Activated T-cell treated with anti-CD3 and anti-CD28 coated beads for 48 hours (primary cell): ENCODE measurements around the gene ORMDL3.
"Not testable (repeated sequence)": the region's sequence is repeated elsewhere in the genome, so short reads cannot be mapped to it uniquely, and the experiment has no call there.

ENCODE experiments used
- DNase-seq: peaks from one replicate; pipeline ENCODE4 v3.0.0-alpha.2; 2020; ENCODE audit warnings: low read depth

The ORMDL3 gene

DNA sequence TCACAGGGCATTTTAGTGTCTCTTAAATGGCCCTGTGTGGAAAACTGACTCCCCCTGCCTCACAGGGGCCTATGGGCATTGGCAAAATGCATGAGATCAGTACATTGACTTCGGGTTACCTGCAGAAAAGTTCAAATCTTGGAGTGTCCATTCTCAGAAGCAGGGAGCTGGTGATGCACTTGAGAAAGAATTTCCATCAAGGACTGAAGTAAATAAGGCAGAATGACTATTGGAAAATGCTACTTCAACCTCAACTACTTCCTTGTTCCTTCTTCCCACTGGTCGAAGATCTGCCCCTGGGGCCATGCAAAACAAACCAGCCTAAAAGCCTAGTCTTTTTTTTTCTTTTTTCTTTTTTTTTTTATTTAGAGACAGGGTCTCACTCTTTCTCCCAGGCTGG is 21.6 kb upstream of the ORMDL3 start:
- DNase-seq: no peak

DNA sequence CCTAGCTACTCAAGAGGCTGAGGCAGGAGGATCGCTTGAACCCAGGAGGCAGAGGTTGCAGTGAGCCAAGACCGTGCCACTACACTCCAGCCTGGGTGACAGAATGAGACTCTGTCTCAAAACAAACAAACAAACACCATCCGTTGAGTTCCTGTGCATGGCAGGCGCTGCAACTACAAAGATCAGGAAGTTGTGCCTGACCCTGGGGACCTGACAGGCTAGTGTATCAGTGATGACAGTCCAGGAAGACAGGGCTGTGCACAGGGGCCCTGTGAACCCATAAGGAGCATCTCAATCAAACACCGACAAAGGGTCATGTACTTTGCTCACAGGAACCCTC is 21.1 kb upstream of the ORMDL3 start:
- not testable (repeated sequence) for DNase-seq

- DNase-seq: no peak
Measured at GRCh38 chr17:39946551-39947330, 19.3 kb upstream of the ORMDL3 start.

- DNase-seq: no peak
Measured at GRCh38 chr17:39944393-39944711, 17.0 kb upstream of the ORMDL3 start.

DNA sequence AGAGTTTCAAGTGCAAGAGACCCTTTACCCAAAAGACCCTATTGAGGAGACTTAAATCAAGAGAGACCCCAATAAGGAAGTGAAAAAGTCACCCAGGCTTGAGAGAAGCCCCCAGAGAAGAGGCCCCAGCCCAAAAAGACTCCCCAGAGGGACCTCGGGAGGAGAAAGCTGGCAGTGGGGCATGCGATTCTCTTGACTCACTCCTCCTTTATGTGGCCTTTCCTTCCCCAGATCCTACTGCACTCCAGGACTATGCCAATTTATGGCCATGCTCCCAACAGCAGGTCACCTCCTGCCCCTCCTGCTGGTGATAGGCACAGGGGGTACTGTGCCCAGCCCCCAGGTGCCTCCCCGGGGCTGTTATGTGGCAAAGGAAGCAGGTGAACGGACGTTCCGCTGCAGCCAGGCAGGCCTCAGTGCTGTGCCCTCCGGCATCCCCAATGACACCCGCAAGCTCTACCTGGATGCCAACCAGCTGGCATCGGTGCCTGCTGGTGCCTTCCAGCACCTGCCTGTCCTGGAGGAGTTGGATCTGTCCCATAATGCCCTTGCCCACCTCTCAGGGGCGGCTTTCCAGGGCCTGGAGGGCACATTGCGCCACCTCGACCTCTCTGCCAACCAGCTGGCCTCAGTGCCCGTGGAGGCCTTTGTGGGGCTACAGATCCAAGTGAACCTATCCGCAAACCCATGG is 16.4 kb upstream of the ORMDL3 start:
- DNase-seq: no peak

- peak; percentile 53 for DNase-seq
Measured at GRCh38 chr17:39939588-39940419, 12.4 kb upstream of the ORMDL3 start.

GRCh38 chr17:39939106-39939505 is 11.7 kb upstream of the ORMDL3 start:
- DNase-seq: no peak

DNA sequence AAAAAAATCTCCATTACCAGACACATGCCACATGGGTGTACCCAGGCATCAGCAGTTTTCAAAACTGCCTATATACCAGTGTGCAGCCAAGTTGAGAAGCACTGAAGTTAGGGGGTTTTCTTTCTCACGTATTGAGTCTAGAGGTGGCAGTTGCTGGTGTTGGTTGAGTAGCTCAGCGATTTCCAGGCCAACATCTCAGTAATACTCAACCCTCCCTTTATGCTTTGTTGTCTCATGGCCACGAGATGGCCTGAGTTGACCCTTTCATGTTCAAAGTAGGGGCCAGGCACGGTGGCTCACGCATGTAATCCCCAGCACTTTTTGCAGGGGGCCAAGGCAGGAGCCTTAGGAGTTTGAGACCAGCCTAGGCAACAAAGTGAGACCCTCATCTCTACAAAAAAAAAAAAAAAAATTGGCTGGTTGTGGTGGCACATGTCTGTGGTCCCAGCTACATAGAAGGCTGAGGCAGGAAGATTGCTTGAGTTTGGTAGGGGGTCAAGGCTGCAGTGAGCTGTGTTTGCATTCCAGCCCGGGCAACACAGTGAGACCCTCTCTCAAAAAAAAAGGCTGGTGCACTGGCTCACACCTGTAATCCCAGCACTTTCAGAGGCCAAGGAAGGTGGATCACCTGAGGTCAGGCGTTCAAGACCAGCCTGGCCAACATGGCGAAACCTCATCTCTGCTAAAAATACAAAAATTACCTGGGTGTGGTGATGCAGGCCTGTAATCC is 10.9 kb upstream of the ORMDL3 start:
- no peak for DNase-seq

GRCh38 chr17:39937447-39937846 is 10.0 kb upstream of the ORMDL3 start:
- DNase-seq: no peak

DNA sequence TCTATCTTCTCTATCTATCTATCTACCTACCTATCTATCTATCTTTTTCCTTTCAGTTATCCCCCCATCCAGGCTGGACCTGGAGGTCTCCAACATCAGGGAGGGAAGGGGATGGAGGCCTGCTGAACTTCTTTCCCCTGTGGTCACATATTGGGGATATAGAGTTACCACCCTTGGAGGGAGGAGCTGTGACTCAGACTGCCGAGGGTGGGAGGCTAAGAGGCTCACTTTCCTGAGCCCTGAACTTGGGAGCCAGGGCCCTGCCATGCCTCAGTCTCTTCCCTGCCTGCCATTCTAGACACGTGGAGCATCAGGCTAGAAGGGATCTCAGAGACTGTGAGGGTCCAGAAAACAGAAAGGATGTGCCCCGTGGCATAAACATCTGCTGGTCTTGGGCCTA is 8.5 kb upstream of the ORMDL3 start:
- DNase-seq: no peak

DNA sequence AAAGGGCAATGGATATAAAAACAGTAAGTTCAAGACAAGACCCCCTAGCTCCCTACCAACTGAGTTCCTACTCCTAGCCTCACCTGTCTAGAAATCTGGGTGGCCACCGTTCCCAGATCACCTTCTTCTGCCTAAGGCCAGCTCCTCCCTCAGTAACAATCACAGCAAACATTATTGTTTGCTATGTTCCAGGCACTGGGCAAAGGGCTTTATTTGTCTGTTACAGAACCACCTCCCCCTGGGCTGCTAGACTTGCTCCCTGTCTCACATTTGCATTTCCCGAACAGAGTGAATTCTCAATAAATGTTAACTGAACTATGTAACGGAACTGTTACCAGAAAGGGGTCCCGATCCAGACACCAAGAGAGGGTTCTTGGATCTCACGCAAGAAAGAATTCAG is 6.9 kb upstream of the ORMDL3 start:
- DNase-seq: no peak

GRCh38 chr17:39933912-39934311 is 6.5 kb upstream of the ORMDL3 start:
- no peak for DNase-seq

DNA sequence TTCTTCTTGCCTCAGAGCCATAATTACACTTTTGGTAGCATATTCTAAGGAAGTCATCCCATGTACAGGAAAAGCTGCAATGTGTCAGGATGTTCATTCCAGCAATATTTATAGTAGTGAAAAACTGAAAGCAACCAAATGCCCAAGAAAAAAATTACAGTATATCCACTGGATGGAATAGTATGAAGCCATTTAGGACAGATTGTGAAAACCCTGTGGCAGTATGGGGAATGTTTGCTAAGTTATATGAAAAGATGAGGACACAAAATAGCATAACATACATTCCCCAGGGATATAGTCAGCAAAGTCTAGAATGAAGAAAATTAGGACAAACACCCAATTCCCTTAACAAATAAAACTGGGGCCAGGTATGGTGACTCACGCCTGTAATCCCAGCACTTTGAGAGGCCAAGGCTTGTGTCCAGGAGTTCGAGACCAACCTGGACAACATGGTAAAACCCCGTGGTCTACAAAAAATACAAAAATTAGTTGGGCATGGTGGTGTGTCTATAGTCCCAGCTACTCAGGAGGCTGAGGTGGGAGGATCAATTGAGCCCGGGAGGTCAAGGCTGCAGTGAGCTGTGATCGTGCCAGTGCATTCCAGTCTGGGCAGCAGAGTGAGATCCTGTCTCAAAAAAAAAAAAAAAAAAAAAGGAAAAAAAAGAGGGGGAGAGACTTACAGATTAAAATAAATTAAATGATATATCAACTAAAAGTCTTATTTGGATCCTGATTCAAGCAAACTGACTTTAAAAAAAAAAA is 2.4 kb upstream of the ORMDL3 start:
- DNase-seq: no peak

DNA sequence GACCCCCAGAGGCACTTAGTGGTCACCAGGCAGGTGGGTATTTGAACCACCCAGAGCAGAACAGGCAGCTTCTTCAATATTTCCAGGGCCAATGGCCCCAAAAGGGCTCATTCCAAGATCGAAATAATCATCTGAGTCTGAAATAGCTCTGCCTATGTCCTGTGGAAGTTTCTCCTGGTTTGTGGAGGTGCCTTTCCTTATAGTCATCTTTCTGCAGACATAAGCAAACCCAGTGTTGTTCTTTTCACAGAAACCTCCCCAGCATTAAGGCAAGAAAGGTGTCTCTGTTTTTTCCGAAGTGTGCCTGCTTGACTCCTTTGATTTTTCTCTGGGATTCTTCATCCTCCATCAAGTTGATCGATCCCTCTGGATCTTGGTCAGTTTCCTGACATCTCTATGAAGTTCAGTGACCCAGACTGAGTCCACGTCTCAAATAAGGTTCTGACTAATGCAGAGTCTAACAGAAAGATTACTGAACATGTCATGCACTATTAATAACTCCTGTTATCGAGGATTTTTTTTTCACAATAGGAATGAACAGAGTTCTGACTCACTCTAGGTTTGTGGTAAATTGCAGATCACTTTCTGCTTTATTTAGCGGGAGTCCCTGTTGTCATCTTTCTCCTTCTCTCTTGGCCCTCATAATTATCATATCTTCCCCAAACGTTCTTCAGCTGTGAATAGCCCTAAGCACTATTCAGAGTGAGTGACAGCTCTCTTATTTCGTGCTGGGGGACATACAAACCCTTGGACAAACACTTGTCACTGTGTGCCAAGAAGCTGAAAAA is 1.7 kb upstream of the ORMDL3 start:
- DNase-seq: no peak

GRCh38 chr17:39927929-39928857 is 792 bp upstream of the ORMDL3 start:
- no peak for DNase-seq

GRCh38 chr17:39926588-39927100 is 757 bp downstream of the ORMDL3 start:
- peak; percentile 44 for DNase-seq

GRCh38 chr17:39926135-39926587 is 1.2 kb downstream of the ORMDL3 start:
- no peak for DNase-seq

DNA sequence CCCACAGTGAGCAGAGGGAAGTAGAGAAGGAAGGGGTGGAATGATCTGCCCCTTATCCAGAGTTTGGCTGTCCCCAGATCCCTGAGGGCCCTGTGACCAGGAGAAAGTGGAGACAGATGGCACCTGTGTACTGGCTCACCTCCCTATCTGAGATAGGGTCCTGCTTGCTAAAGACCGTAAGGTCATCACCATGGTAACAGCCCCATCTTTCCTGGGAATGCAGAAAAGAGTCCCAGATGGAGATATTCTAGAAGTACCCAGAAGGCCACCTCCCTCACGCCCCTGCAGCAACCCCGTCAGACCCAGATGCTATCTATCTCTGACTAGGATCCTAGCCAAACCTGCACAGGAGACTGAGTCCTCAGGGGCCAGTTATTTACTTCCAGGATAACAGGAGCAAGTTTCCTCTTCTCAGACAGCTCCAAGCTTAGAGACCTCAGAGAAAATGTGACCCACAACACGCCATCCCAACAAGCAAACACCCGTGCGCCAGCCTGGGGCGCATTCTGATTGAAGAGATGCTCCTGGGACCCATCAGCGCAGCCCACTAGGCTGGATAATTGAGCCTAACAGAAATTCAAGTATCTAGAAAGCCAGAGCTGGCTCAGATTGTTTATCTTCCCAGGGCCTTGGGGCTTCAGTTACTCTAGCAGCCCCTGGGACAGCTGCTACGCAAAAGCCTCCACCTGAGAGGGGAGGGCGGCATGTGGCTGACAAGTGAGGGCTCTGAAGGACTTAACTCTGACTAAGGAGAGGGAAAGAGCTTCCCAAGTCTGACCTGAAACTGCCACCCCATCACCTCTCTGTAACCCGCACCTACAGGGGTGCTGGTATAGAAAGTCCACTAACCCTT is 1.9 kb downstream of the ORMDL3 start:
- no peak for DNase-seq

DNA sequence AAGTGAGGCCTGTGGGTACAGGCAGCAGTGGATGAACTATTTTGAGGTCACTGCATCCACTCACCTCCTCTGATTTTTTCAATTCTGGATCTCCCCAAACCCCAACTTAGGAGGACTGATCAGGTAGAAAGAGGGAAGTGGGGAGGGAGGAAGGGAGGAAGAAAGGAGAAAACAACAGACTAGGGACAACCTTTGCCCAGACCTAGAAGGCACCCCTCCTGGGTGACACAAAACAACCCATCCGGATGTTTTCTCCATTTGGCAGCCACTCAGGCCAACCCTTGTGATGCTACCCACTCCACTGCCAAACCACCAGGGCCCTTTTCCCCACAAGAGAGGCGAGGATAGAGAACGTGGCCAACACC is 2.7 kb downstream of the ORMDL3 start:
- DNase-seq: no peak
